Loucy (cell line): ENCODE results near the gene TTC13.
"Not testable (repeated sequence)": the region's sequence is repeated elsewhere in the genome, so short reads cannot be mapped to it uniquely, and the experiment has no call there.

Experiments
- H2AFZ ChIP-seq: fragments of 200-600 bp; sonication (generic); 2 replicates; pipeline ENCODE4 v1.6.0; 2016; ENCODE audit warnings: antibody characterized with exemption, mild to moderate bottlenecking, low read length, moderate library complexity
- H3F3A ChIP-seq: fragments of 200-600 bp; 2 replicates; pipeline ENCODE4 v1.6.0; 2016; ENCODE audit warnings: antibody characterized with exemption, low read depth, mild to moderate bottlenecking
- H3K27me3 ChIP-seq: fragments of 200-600 bp; sonication (generic); 2 replicates; pipeline ENCODE4 v1.6.1; 2014; ENCODE audit warnings: low read length, mild to moderate bottlenecking; ENCODE audit not compliant: insufficient read depth, poor library complexity, severe bottlenecking
- H3K36me3 ChIP-seq: fragments of 200-600 bp; sonication (generic); 2 replicates; pipeline ENCODE4 v1.6.1; 2016; ENCODE audit warnings: low read length; ENCODE audit not compliant: insufficient read depth
- H3K4me1 ChIP-seq: fragments of 200-600 bp; sonication (generic); 2 replicates; pipeline ENCODE4 v1.5.1; 2014; ENCODE audit warnings: low read length, mild to moderate bottlenecking; ENCODE audit not compliant: insufficient read depth, poor library complexity, severe bottlenecking
- H3K4me2 ChIP-seq: fragments of 200-600 bp; sonication (generic); 2 replicates; pipeline ENCODE4 v1.6.0; 2014; ENCODE audit warnings: antibody characterized with exemption, low read length, low read depth, mild to moderate bottlenecking; ENCODE audit not compliant: poor library complexity, severe bottlenecking
- H3K4me3 ChIP-seq: fragments of 200-600 bp; sonication (generic); 2 replicates; pipeline ENCODE4 v1.5.1; 2014; ENCODE audit warnings: low read length, mild to moderate bottlenecking, mixed read lengths; ENCODE audit not compliant: poor library complexity, severe bottlenecking
- H3K79me2 ChIP-seq: fragments of 200-600 bp; sonication (generic); 2 replicates; pipeline ENCODE4 v1.6.1; 2014; ENCODE audit warnings: low read length; ENCODE audit not compliant: insufficient read depth
- H3K9ac ChIP-seq: fragments of 200-600 bp; sonication (generic); 2 replicates; pipeline ENCODE4 v1.6.0; 2014; ENCODE audit warnings: mild to moderate bottlenecking, low read depth, low read length, moderate library complexity; ENCODE audit not compliant: poor library complexity, severe bottlenecking
- H3K9me2 ChIP-seq: fragments of 200-600 bp; sonication (generic); replicated peaks from 2 replicates; pipeline ENCODE4 v1.6.1; 2016; ENCODE audit warnings: low read depth, low read length, mixed read lengths
- H3K9me3 ChIP-seq: fragments of 200-600 bp; sonication (generic); 2 replicates; pipeline ENCODE4 v1.6.1; 2014; ENCODE audit warnings: mild to moderate bottlenecking, antibody characterized with exemption, low read length, low read depth; ENCODE audit not compliant: insufficient read depth
- H4K20me1 ChIP-seq: fragments of 200-600 bp; sonication (generic); 2 replicates; pipeline ENCODE4 v1.6.0; 2014; ENCODE audit warnings: antibody characterized with exemption, low read length, mild to moderate bottlenecking; ENCODE audit not compliant: insufficient read depth, poor library complexity, severe bottlenecking
- CTCF ChIP-seq: fragments of 200-600 bp; sonication (generic); conservative IDR thresholded peaks from 2 replicates; pipeline ENCODE4 v1.5.1; 2014; ENCODE audit warnings: mild to moderate bottlenecking, antibody characterized with exemption, low read length
- EZH2phosphoT487 ChIP-seq: fragments of 200-600 bp; IDR thresholded peaks from 2 replicates; pipeline ENCODE4 v1.6.1; 2018; ENCODE audit warnings: antibody characterized with exemption, mild to moderate bottlenecking, moderate library complexity, borderline replicate concordance

Gene TTC13

GRCh38 chr1:231026576-231026975 lies 47.9 kb upstream of the TTC13 start:
- no peaks in the 10 kb centered on the region for H3K4me1 ChIP-seq

DNA sequence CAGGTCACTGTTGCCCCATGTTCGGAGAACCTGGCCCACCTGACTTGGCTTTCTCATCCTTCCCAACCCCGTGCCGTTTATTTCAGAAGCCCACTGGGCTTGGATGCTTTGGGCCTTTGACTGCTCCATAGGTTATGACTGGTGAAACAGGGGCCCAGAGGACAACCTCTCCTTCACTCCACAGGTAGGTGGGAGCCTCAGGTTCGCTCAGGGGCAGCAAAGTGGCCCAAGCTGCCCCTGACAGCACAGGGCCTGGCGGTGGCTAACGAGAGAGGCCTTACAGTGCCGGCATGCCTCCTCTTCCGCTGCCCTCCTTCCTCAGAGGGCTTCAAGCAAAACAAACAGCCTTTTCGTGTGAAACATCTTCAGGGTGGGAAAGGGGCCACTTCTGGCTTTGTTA lies 44.5 kb upstream of the TTC13 start:
- no peak for TF ChIP-seq CTCF
- no peak for TF ChIP-seq EZH2phosphoT487

More at GRCh38 chr1:231026576-231026975, 47.9 kb upstream of the TTC13 start:
- H3K4me2 ChIP-seq: no peak overlapping the region
- H3K9me2 ChIP-seq: no peaks in the 10 kb centered on the region
- no peak overlapping the region for H3K9ac ChIP-seq
- TF ChIP-seq EZH2phosphoT487 (no peak), CTCF (no peak)
- no peak overlapping the region for H3K4me3 ChIP-seq
- no peak overlapping the region for H2AFZ ChIP-seq
- H4K20me1 ChIP-seq: no peaks in the 10 kb centered on the region
- H3K27me3 ChIP-seq: no peaks in the 10 kb centered on the region
- H3K36me3 ChIP-seq: no peaks in the 10 kb centered on the region
- no peaks in the 10 kb centered on the region for H3F3A ChIP-seq
- H3K9me3 ChIP-seq: no peaks in the 10 kb centered on the region
- H3K79me2 ChIP-seq: no peaks in the 10 kb centered on the region

GRCh38 chr1:231022543-231022942 lies 43.9 kb upstream of the TTC13 start:
- not testable (repeated sequence) for H3K27me3 ChIP-seq, H2AFZ ChIP-seq, H3K4me2 ChIP-seq, H3F3A ChIP-seq, H3K4me1 ChIP-seq, H3K9ac ChIP-seq, H3K79me2 ChIP-seq, H3K9me2 ChIP-seq, H3K36me3 ChIP-seq, H4K20me1 ChIP-seq, H3K9me3 ChIP-seq, H3K4me3 ChIP-seq

More for the DNA sequence above, 44.5 kb upstream of the TTC13 start:
- Histone ChIP-seq H3K4me1 (peaks cover 7% of the 10 kb centered on the region), H4K20me1 (no peaks in the 10 kb centered on the region), H3K9ac (no peak overlapping the region), H3K9me3 (no peaks in the 10 kb centered on the region), H3K79me2 (no peaks in the 10 kb centered on the region), H3K36me3 (no peaks in the 10 kb centered on the region), H3K27me3 (no peaks in the 10 kb centered on the region), H3F3A (no peaks in the 10 kb centered on the region), H3K4me3 (no peak overlapping the region), H3K4me2 (no peak overlapping the region), H2AFZ (no peak overlapping the region), H3K9me2 (no peaks in the 10 kb centered on the region)

- Histone ChIP-seq H3K4me2 (no peak overlapping the region), H3K4me3 (no peak overlapping the region), H3K9ac (no peak overlapping the region)
Measured at GRCh38 chr1:231021540-231022031, 42.9 kb upstream of the TTC13 start.

More at GRCh38 chr1:231021540-231022031, 42.9 kb upstream of the TTC13 start:
- Histone ChIP-seq H3K27me3 (no peaks in the 10 kb centered on the region), H3K4me1 (peaks cover 7% of the 10 kb centered on the region), H3K79me2 (no peaks in the 10 kb centered on the region), H3K9me2 (no peaks in the 10 kb centered on the region), H3K36me3 (no peaks in the 10 kb centered on the region), H3K9me3 (no peaks in the 10 kb centered on the region), H3F3A (no peaks in the 10 kb centered on the region), H4K20me1 (no peaks in the 10 kb centered on the region), H2AFZ (no peak overlapping the region)
- TF ChIP-seq CTCF (no peak), EZH2phosphoT487 (no peak)
